ENCODE measurements around the gene SLC25A23. TPM values are rescaled to one million over a fixed set of nuclear protein-coding genes. Genes with fewer than 3 reads are reported as not detected.

SLC25A23 gene
- total and polyA plus RNA-seq, 2 of the 4 experiments (the other 2 are of a cell fraction), result 7.0 to 7.6 TPM

DNA sequence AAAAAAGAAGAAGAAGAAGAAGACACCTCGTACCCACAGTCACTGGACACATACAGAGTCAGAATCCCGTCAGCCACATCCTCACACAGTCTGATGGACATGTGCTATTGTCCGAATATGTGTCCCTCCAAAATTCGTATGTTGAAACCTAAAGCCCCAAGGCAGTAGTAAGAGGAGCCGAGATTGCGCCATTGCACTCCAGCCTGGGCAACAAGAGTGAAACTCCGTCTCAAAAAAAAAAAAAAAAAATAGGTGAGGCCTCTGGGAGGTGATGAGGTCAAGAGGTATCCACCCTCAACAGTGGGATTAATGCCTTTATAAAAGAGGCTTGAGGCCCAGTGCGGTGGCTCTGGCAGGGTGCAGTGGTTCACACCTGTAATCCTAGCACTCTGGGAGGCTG is 24.6 kb upstream of the SLC25A23 start:
- ATAC-seq (ENCODE audit: low read depth), result no peak
- Histone ChIP-seq H3K9me1 (ENCODE audit: insufficient read depth, low read length) (no peaks in the 10 kb centered on the region), H3K9me3 (ENCODE audit: control insufficient read depth, insufficient read depth, low read length) (no peaks in the 10 kb centered on the region), H3K56ac (ENCODE audit: extremely low read depth, insufficient read depth, low read length) (no peak overlapping the region), H2BK15ac (ENCODE audit: low read depth, low read length) (no peak overlapping the region), H3K18ac (ENCODE audit: low read depth, low read length) (no peak overlapping the region), H4K8ac (ENCODE audit: low read depth in 2 of 2, low read length in 2 of 2) (no peak overlapping the region), H3K4me3 (ENCODE audit: insufficient read depth, low read depth, low read length) (no peak overlapping the region), H3K4me2 (ENCODE audit: low read depth, low read length) (no peak overlapping the region), H4K20me1 (ENCODE audit: insufficient read depth, low read length) (no peaks in the 10 kb centered on the region), H3K79me1 (ENCODE audit: low read depth in 1 of 2, low read length in 2 of 2) (no peaks in the 10 kb centered on the region), H2BK5ac (ENCODE audit: low read depth, low read length, poor library complexity, severe bottlenecking) (no peak overlapping the region), H3K27me3 (ENCODE audit: control insufficient read depth, insufficient read depth, low read length) (no peaks in the 10 kb centered on the region; the same call in 1 of the 2 replicates), H2BK20ac (ENCODE audit: low read depth, low read length) (no peak overlapping the region), H2BK120ac (ENCODE audit: low read depth, low read length) (no peak overlapping the region), H3K14ac (replicated peaks; ENCODE audit: low read depth, low read length) (no peak overlapping the region), H3K4ac (ENCODE audit: low read depth, low read length) (no peak overlapping the region), H3K4me1 (ENCODE audit: control insufficient read depth, insufficient read depth, low read length) (no peaks in the 10 kb centered on the region), H2AK5ac (ENCODE audit: low read depth, low read length) (no peak overlapping the region), H4K91ac (ENCODE audit: insufficient read depth, low read depth, low read length) (no peak overlapping the region), H3K36me3 (ENCODE audit: control insufficient read depth, insufficient read depth, low read length) (no peaks in the 10 kb centered on the region), H2AK9ac (replicated peaks; ENCODE audit: low read depth, low read length, poor library complexity) (no peak overlapping the region), H4K5ac (ENCODE audit: low read depth, low read length) (no peak overlapping the region), H2AFZ (replicated peaks; ENCODE audit: low read length, poor library complexity) (no peak overlapping the region), H3K9ac (ENCODE audit: low read depth, low read length) (no peak overlapping the region), H3K23ac (ENCODE audit: low read depth, low read length) (no peak overlapping the region), H3K27ac (ENCODE audit: insufficient read depth, low read length) (no peak overlapping the region)
- POLR2A ChIA-PET (ENCODE audit: unreplicated experiment), result no interaction called here
- dilution Hi-C loops (cut with HindIII; ENCODE audit: low sequenced_read_pairs, unreplicated experiment), result no loop called here
- intact Hi-C loops (cut with micrococcal nuclease), result no loop called here
- DNase-seq, result no peak
- in situ Hi-C loops (cut with MboI; ENCODE audit: low sequenced_read_pairs), result no loop called here
- TF ChIP-seq RAD21 (IDR thresholded peaks at IDR 0.05; ENCODE audit: low read length), result no peak
- CTCF ChIA-PET, result no interaction called here
- BruUV-seq (replicated peaks), result no TSS peak
- no CpG with 5 or more reads among the region's 8 CpGs for WGBS, 2 experiments (ENCODE audit: extremely low coverage in 2 of 2, insufficient read length in 1 of 2)
